ENCODE results near the gene MFAP4. TPM values are rescaled to one million over a fixed set of nuclear protein-coding genes. Genes with fewer than 3 reads are reported as not detected.

The MFAP4 gene
- total RNA-seq, 1 experiment from 2014 or later = not detected

GRCh38 chr17:19366637-19366972 is 20.4 kb downstream of the MFAP4 start:
- Histone ChIP-seq H3K27ac (no peak overlapping the region), H3K9me3 (ENCODE audit: insufficient read depth, low read depth) (no peaks in the 10 kb centered on the region), H3K4me2 (no peak overlapping the region), H3K79me2 (ENCODE audit: low read depth) (peaks cover 6% of the 10 kb centered on the region), H3K27me3 (ENCODE audit: insufficient read depth, low read depth) (no peaks in the 10 kb centered on the region), H3K9me2 (ENCODE audit: insufficient read depth) (no peaks in the 10 kb centered on the region), H2AFZ (no peak overlapping the region), H3K4me3 (no peak overlapping the region), H3F3A (ENCODE audit: insufficient read depth, low read depth) (peaks cover 6% of the 10 kb centered on the region), H3K4me1 (replicated peaks; ENCODE audit: insufficient read depth) (peaks cover 7% of the 10 kb centered on the region), H3K36me3 (ENCODE audit: low read depth) (no peaks in the 10 kb centered on the region), H4K20me1 (ENCODE audit: insufficient read depth) (no peaks in the 10 kb centered on the region)
- CTCF ChIA-PET = no interaction called here
- POLR2A ChIA-PET (ENCODE audit: unreplicated experiment) = no interaction called here
- no TSS peak for BruUV-seq (replicated peaks)
- intact Hi-C loops (cut with micrococcal nuclease; ENCODE audit: unreplicated experiment) = no loop called here
- TF ChIP-seq CTCF (conservative IDR thresholded peaks at IDR 0.05) (no peak), EZH2 (IDR thresholded peaks at IDR 0.05; ENCODE audit: low read depth) (no peak)
- no peak for DNase-seq

GRCh38 chr17:19365833-19366636 is 21.0 kb downstream of the MFAP4 start:
- Histone ChIP-seq H3K4me1 (replicated peaks; ENCODE audit: insufficient read depth) (peaks cover 13% of the 10 kb centered on the region), H3K27ac (no peak overlapping the region), H4K20me1 (ENCODE audit: insufficient read depth) (no peaks in the 10 kb centered on the region), H3K9me2 (ENCODE audit: insufficient read depth) (no peaks in the 10 kb centered on the region), H3K9me3 (ENCODE audit: insufficient read depth, low read depth) (no peaks in the 10 kb centered on the region), H3K36me3 (ENCODE audit: low read depth) (no peaks in the 10 kb centered on the region), H3K4me3 (no peak overlapping the region), H3K27me3 (ENCODE audit: insufficient read depth, low read depth) (no peaks in the 10 kb centered on the region), H3K79me2 (ENCODE audit: low read depth) (peaks cover 11% of the 10 kb centered on the region), H2AFZ (no peak overlapping the region), H3F3A (ENCODE audit: insufficient read depth, low read depth) (peaks cover 6% of the 10 kb centered on the region), H3K4me2 (no peak overlapping the region)
- BruUV-seq (replicated peaks) = no TSS peak
- no peak for DNase-seq
- ChIA-PET CTCF (no interaction called here), POLR2A (ENCODE audit: unreplicated experiment) (no interaction called here)
- no peak for TF ChIP-seq CTCF (conservative IDR thresholded peaks at IDR 0.05)
- TF ChIP-seq EZH2 (IDR thresholded peaks at IDR 0.05; ENCODE audit: low read depth) = no peak
- intact Hi-C loops (cut with micrococcal nuclease; ENCODE audit: unreplicated experiment) = no loop called here

DNA sequence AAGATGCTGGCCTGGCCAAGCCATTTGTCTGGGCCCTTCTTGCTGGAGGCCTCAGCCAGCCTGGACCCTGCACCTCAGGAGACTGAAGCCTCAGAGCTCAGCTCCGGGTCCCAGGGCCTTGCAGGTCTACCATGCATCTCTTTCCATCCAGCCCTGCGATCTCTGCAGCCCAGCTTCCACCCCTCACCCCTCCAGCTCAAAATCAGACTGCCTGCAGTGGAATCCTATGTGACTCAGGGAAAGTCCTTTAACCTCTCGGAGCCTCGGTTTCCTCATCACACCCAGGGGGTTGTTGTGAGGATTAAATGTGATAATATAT is 21.5 kb downstream of the MFAP4 start:
- TF ChIP-seq CTCF (conservative IDR thresholded peaks at IDR 0.05) (no peak), EZH2 (IDR thresholded peaks at IDR 0.05; ENCODE audit: low read depth) (no peak)
- H3K27ac ChIP-seq = no peak overlapping the region
- intact Hi-C loops (cut with micrococcal nuclease; ENCODE audit: unreplicated experiment) = no loop called here
- H3K9me2 ChIP-seq (ENCODE audit: insufficient read depth) = no peaks in the 10 kb centered on the region
- no peaks in the 10 kb centered on the region for H4K20me1 ChIP-seq (ENCODE audit: insufficient read depth)
- H3K9me3 ChIP-seq (ENCODE audit: insufficient read depth, low read depth) = no peaks in the 10 kb centered on the region
- H3K79me2 ChIP-seq (ENCODE audit: low read depth) = peaks cover 16% of the 10 kb centered on the region
- peaks cover 13% of the 10 kb centered on the region for H3K4me1 ChIP-seq (replicated peaks; ENCODE audit: insufficient read depth)
- H3F3A ChIP-seq (ENCODE audit: insufficient read depth, low read depth) = peaks cover 6% of the 10 kb centered on the region
- no peak overlapping the region for H3K4me3 ChIP-seq
- ChIA-PET CTCF (no interaction called here), POLR2A (ENCODE audit: unreplicated experiment) (no interaction called here)
- H3K27me3 ChIP-seq (ENCODE audit: insufficient read depth, low read depth) = no peaks in the 10 kb centered on the region
- BruUV-seq (replicated peaks) = no TSS peak
- H3K36me3 ChIP-seq (ENCODE audit: low read depth) = no peaks in the 10 kb centered on the region
- H2AFZ ChIP-seq = no peak overlapping the region
- H3K4me2 ChIP-seq = no peak overlapping the region
- no peak for DNase-seq

Data from PC-9 (cell line).